Omental fat pad (tissue), 4 donors: ENCODE results near the gene MXRA7. TPM values are rescaled to one million over a fixed set of nuclear protein-coding genes. Genes with fewer than 3 reads are reported as not detected.
A peak's percentile ranks its signal among the peaks of the same experiment; 100 is the strongest.
"Not testable (repeated sequence)": the region's sequence is repeated elsewhere in the genome, so short reads cannot be mapped to it uniquely, and the experiment has no call there.

ENCODE experiments used
- ATAC-seq: fragments of 150-250 bp; one replicate; pipeline ENCODE4 v1.9.1; 2016; ENCODE audit warnings: mild to moderate bottlenecking, moderate library complexity; ENCODE audit not compliant: low FRiP score
- DNase-seq: peaks from one replicate; pipeline ENCODE4 v3.0.0-alpha.2; 2019; ENCODE audit warnings: low spot score
- total RNA-seq, 4 donors: library from RNA; depleted of rRNA; stranded (reverse); fragments of >200 nt; gene quantifications; one replicate each; pipeline ENCODE4 v1.1.0, GENCODE V29; 2016
- TF ChIP-seq, protein P1 (sequence below), 3 donors: fragments of 450-650 bp; IDR thresholded peaks; one replicate each; pipeline ENCODE4 v1.5.1; 2016 to 2017; ENCODE audit warnings: antibody characterized with exemption in 3 of 3, mild to moderate bottlenecking in 3 of 3, moderate library complexity in 2 of 3

MXRA7 gene
- total RNA-seq, 4 donors from 2014 or later, result 150 to 231 (median 194) TPM

DNA sequence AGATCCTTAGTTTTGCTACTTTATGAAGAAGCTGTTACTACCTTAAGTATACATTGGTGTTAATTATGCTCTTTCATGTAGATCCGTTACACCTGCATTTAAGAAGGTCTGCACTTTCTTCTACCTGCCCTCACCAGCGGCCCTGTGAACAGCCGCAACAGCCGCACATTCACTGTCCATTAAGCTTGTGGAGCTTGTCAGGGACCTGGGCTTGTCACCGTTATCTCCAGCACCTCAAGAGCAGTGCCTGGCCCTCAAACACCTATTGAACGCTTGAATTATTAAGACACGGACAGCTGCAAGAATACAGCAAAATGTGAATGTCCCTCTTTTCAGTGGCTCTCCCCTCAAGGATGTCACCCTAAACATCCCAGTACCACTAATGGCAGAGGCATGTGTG is 3.0 kb upstream of the MXRA7 start:
- DNase-seq (no peak), ATAC-seq (no peak)
- TF ChIP-seq, protein P1, sequence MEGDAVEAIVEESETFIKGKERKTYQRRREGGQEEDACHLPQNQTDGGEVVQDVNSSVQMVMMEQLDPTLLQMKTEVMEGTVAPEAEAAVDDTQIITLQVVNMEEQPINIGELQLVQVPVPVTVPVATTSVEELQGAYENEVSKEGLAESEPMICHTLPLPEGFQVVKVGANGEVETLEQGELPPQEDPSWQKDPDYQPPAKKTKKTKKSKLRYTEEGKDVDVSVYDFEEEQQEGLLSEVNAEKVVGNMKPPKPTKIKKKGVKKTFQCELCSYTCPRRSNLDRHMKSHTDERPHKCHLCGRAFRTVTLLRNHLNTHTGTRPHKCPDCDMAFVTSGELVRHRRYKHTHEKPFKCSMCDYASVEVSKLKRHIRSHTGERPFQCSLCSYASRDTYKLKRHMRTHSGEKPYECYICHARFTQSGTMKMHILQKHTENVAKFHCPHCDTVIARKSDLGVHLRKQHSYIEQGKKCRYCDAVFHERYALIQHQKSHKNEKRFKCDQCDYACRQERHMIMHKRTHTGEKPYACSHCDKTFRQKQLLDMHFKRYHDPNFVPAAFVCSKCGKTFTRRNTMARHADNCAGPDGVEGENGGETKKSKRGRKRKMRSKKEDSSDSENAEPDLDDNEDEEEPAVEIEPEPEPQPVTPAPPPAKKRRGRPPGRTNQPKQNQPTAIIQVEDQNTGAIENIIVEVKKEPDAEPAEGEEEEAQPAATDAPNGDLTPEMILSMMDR (IDR thresholded peaks at IDR 0.05), result no peak

DNA sequence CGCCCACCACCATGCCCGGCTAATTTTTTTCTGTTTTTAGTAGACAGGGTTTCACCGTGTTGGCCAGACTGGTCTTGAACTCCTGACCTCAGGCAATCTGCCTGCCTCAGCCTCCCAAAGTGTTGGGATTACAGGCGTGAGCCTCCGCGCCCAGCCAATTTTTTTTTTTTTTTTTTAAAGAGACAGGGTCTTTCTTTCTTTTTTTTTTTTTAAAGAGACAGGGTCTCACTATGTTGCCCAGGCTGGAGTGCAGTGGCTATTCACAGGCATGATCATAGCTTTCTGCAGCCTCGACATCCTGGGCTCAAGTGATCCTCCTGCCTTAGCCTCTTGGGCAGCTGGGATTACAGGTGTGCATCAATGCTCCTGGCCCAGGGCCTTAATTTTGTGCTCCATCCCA is 1.6 kb upstream of the MXRA7 start:
- DNase-seq, ATAC-seq: not testable (repeated sequence)

DNA sequence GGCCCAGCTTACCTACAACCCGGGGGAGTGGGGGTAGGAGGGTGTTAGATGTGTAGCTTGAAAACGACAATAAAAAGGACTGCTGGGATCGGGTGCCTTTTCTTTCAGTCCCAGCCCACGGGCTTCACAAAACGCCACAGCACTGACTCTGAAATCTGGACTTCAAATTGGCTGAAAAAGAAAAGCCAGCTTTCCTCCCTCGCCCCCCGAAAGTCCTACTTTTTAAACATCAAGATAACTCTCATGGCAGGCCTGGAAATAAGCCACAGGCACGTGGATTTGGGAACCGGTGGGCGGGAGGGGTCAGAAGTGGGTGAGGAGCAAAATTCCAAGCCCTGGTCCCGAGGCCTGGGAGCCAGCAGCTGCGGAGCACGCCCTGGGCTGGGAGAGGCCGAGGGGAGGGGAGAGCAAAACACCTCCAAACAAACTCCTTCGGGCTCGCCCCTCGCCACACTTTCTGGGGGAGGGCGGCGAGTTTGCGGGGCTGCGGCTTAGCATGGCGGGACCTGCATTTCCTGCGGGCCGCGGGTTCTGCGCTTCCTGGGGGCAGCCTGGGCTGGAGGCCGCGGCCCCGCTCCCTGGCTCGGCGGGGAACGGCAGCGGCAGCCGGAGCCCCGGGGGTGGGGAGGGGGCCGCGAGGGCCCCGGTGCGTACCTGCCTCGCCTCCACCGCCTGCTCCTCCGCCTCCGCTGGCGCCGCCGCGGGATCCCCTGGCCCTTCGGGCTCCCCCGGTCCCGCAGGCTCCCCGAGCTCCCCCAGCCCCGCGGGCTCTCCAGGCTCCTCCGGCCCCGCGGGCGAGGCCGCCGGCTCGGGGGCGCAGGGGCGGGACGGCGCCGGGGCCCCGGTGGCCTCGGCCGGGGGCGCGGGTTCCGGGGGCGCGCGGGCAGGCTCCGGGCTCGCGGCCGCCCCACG is 558 bp downstream of the MXRA7 start:
- DNase-seq, result not testable (repeated sequence)
- peak; percentile 20 for ATAC-seq

DNA sequence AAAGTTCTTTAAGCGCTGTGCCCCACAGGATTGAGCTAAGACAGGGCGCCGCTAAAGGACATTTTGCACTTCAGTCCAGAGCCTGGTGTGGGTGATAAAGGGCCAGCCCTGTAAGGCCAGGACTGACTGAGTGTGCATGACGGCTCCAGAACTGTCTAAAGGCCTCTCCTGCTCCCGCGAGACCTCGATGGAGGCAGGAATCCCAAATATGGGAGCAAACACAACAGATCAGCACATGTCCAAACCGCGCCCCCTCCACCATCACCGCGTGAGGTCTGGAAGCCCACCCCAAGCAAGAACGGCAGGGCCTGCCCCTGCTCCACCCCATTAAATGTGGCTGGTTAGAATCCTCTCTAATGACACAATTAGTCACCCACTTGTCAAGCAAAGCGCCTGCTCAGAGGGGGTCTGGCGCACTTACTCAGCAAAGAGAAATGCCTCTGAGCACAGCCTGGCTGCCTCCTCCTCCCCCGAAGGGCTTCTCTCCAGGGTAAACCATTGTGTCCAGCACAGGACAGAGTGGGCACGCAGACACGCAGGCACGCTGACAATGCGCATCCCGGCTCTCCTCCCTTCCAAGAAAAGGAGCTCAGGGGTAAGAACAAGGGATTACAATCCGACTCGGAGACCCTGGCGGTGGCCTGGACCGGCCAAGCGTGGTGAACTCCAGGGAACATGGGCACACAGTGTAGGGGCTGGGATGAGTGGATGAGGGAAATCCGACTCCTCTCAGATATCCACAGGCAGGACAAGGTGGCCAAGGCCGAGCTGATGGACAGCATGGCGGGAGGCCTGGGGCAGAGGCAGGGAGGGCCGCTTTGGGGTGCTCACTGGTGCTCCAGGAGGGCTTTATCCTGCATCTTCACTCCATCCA is 1.5 kb downstream of the MXRA7 start:
- TF ChIP-seq, protein P1 (IDR thresholded peaks at IDR 0.05), result no peak
- DNase-seq (peak; percentile 48), ATAC-seq (peak; percentile 68)

DNA sequence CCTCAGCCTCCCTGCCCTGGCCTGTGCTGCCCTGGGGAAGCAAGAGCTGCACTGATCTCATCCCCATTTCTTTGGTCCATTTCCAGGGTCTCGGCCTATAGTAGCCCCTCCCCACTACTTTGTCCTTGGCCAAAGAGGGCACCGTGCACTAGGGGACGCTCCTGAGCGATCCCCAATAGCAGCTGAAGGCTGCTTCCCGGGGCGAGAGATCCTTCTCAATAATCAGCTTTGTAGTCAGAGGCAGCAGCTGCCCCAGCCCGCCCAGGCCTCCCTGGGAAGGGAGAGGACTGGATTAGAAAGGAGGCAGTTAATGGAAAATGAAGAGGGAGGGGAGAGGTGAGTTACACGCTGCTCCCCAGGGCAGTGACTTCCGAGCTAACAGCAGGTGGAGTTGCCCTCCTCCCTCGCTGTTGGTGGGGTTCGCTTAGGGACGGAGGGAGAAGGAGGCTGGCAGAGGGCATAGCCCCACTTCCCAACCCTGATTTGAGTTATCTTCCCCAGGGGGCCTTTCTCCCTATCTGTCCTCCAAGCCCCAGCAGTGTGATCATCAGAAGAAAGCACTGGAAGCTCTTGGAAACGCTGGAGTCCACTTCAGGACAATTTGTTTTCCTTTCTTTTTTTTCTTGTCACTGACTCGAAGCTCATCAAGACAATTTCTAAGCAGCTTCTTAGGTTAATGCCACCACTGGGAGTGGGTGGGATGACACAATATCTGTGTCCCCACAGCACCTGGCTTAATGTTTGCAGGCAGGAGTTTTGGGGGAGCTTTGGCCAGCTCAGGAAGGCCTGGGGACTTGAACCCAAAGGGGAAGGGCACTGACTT is 2.6 kb downstream of the MXRA7 start:
- no peak for DNase-seq
- TF ChIP-seq, protein P1 (IDR thresholded peaks at IDR 0.05), result no peak
- ATAC-seq, result no peak

DNA sequence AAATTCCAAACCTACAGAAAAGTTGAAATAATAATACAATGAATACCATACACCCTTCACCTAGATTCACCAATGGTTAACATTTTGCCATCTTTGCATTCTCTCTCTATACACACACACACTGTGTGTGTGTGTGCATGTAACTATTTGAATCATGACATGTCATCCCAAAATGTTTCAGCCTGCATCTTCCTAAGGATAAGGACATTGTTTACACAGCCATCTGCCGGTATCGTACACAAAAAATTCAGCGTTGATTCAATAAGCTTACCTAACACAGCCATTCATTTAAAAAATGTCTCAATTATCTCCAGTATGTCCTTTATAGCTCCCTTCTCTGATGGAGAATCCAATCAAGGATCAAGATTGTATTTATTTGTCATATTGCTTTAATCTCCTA is 3.9 kb downstream of the MXRA7 start:
- ATAC-seq (no peak), DNase-seq (no peak)
- TF ChIP-seq, protein P1 (IDR thresholded peaks at IDR 0.05), result no peak

DNA sequence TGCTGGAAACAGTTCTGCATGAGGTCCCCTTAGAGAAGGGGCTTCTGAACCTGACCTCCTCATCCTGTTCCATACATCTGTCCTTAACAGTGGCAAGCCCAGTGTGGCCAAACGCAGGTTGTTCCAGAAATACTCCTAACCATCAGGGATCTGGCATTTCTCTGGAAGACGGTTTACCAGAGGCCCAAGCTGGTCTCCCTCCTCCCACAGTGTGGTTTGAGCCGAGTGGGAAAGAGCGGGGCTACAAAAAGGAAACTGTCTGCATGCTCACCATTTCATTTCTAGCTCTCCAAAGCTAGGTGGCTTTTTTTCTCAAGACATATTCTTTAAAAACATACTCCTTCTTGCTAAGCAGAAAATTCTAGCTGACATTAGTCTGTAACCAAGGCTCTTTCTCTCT is 6.0 kb downstream of the MXRA7 start:
- no peak for DNase-seq
- TF ChIP-seq, protein P1 (IDR thresholded peaks at IDR 0.05), result no peak
- ATAC-seq, result no peak
